HepG2 (cell line): ENCODE data around the gene COG1. TPM values are rescaled to one million over a fixed set of nuclear protein-coding genes. Genes with fewer than 3 reads are reported as not detected.

Experiments used
- ATF6 ChIP-seq: sonication (generic); formaldehyde crosslinking; conservative IDR thresholded peaks from 2 replicates; pipeline ENCODE4 v1.4.0; 2020; ENCODE audit warnings: missing genetic modification reagents
- CENPX ChIP-seq: sonication (generic); formaldehyde crosslinking; IDR thresholded peaks from 2 replicates; pipeline ENCODE4 v1.9.0; 2021; ENCODE audit warnings: mild to moderate bottlenecking, missing genetic modification reagents, moderate library complexity
- CREB1 ChIP-seq, 2 experiments: fragments of 450-650 bp in 1 of 2; IDR thresholded peaks; 2 replicates each; pipeline ENCODE4 v1.6.1; 2016 to 2017; ENCODE audit warnings: control low read depth in 1 of 2, mild to moderate bottlenecking in 1 of 2, missing compliant biosample characterization in 1 of 2, missing genetic modification characterization in 1 of 2
- CSRNP1 ChIP-seq: sonication (generic); formaldehyde crosslinking; IDR thresholded peaks from 2 replicates; pipeline ENCODE4 v1.8.1; 2023; ENCODE audit warnings: mild to moderate bottlenecking, missing genetic modification reagents
- FOSL2 ChIP-seq: sonication (generic); formaldehyde crosslinking; IDR thresholded peaks from 2 replicates; pipeline ENCODE4 v1.4.0; 2020; ENCODE audit warnings: missing genetic modification reagents
- FOXA3 ChIP-seq: IDR thresholded peaks from 2 replicates; pipeline ENCODE4 v1.6.1; 2016; ENCODE audit warnings: missing genetic modification reagents, missing compliant biosample characterization
- HNRNPUL1 ChIP-seq: fragments of 200-400 bp; formaldehyde crosslinking; IDR thresholded peaks from 2 replicates; pipeline ENCODE4 v1.6.1; 2017; ENCODE audit warnings: low read depth, mild to moderate bottlenecking, low read length, moderate library complexity
- ISL2 ChIP-seq: sonication (generic); formaldehyde crosslinking; IDR thresholded peaks from 2 replicates; pipeline ENCODE4 v1.5.0; 2020; ENCODE audit warnings: missing genetic modification reagents
- MLX ChIP-seq: IDR thresholded peaks from 2 replicates; pipeline ENCODE4 v1.6.1; 2016
- NPAS2 ChIP-seq: sonication (generic); formaldehyde crosslinking; IDR thresholded peaks from 2 replicates; pipeline ENCODE4 v1.8.0; 2022; ENCODE audit warnings: mild to moderate bottlenecking, missing genetic modification reagents, borderline replicate concordance
- PATZ1 ChIP-seq: sonication (generic); formaldehyde crosslinking; IDR thresholded peaks from 2 replicates; pipeline ENCODE4 v1.4.0; 2020; ENCODE audit warnings: missing genetic modification reagents
- RFXANK ChIP-seq: IDR thresholded peaks from 2 replicates; pipeline ENCODE4 v1.6.1; 2016
- SMYD3 ChIP-seq: sonication (generic); formaldehyde crosslinking; IDR thresholded peaks from 2 replicates; pipeline ENCODE4 v1.8.1; 2023; ENCODE audit warnings: mild to moderate bottlenecking, missing genetic modification reagents
- TARDBP ChIP-seq: sonication (generic); formaldehyde crosslinking; IDR thresholded peaks from 2 replicates; pipeline ENCODE4 v1.8.0; 2022; ENCODE audit warnings: mild to moderate bottlenecking, missing genetic modification reagents
- ZKSCAN5 ChIP-seq: sonication (generic); formaldehyde crosslinking; IDR thresholded peaks from 2 replicates; pipeline ENCODE4 v1.5.1; 2020; ENCODE audit warnings: mild to moderate bottlenecking, missing genetic modification reagents
- ZNF263 ChIP-seq: sonication (generic); formaldehyde crosslinking; IDR thresholded peaks from 2 replicates; pipeline ENCODE4 v1.4.0; 2020; ENCODE audit warnings: missing genetic modification reagents
- ZNF329 ChIP-seq: sonication (generic); formaldehyde crosslinking; IDR thresholded peaks from 2 replicates; pipeline ENCODE4 v1.9.0; 2021; ENCODE audit warnings: low read depth, mild to moderate bottlenecking, missing genetic modification reagents
- ZNF451 ChIP-seq: sonication (generic); formaldehyde crosslinking; IDR thresholded peaks from 2 replicates; pipeline ENCODE4 v1.5.0; 2020; ENCODE audit warnings: mild to moderate bottlenecking, missing genetic modification reagents
- ZNF879 ChIP-seq: sonication (generic); formaldehyde crosslinking; IDR thresholded peaks from 2 replicates; pipeline ENCODE4 v1.8.1; 2023; ENCODE audit warnings: missing genetic modification reagents
- polyA plus RNA-seq, 8 experiments: library from polyadenylated mRNA; depleted of rRNA in 3 of 8; stranded (reverse) in 7 of 8; unstranded in 1 of 8; fragments of >200 nt; fragmentation: Illumina TruSeq in 4 of 8; extraction: Trizol in 4 of 8; gene quantifications; 2 replicates each; pipeline versions ENCODE4 v1.2.1 to v1.2.3, GENCODE V29; 2011 to 2016; ENCODE audit warnings: low read depth in 4 of 8, missing spikeins in 1 of 8, mixed read lengths in 1 of 8; ENCODE audit not compliant: insufficient read depth in 1 of 8
- total RNA-seq, 5 experiments: library from RNA; depleted of rRNA; stranded (reverse); fragments of >200 nt; fragmentation: Illumina TruSeq; extraction: Trizol; gene quantifications; 2 replicates each; pipeline ENCODE4 v1.2.3, GENCODE V29; 2016; ENCODE audit warnings: low read depth in 1 of 5
- TF ChIP-seq, protein P1 (sequence below): IDR thresholded peaks from 2 replicates; pipeline ENCODE4 v1.6.1; 2016; ENCODE audit warnings: missing compliant biosample characterization, missing genetic modification reagents, borderline replicate concordance
- TF ChIP-seq, protein P2 (sequence below): sonication (generic); formaldehyde crosslinking; IDR thresholded peaks from 2 replicates; pipeline ENCODE4 v1.5.1; 2020; ENCODE audit warnings: missing genetic modification reagents, mild to moderate bottlenecking, borderline replicate concordance

The COG1 gene
- total and polyA plus RNA-seq, 2 of the 13 experiments (the other 11 are each of a cell fraction or from before 2014, with no cell fraction given), result 36.6 to 39.7 TPM

DNA sequence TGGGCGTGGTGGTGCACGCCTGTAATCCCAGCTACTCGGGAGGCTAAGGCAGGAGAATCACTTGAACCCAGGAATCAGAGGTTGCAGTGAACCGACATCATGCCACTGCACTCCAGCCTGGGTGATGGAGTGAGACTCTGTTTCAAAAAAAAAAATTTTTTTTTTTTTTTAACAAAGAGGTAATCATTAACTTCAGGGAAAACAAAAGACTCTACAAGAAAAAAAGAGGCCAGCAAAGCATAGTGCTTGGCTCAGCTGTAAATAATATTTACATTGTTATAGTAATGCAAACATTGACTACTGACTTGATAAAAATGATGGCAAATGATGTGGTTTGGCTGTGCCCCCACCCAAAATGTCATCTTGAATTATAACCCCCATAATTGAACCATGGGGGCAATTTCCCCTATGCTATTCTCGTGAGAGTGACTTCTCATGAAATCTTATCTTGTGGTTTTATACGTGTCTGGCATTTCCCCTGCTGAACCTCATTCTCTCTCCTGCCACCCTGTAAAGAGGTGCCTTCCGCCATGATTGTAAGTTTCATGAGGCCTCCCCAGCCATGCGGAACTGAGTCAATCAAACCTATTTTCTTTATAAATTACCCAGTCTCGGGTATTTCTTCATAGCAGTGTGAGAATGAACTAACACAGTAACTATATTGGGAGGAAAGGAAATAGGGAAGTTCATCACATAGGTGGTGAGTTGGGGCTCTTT, 40.8 kb upstream of the COG1 start (continued):
- TF ChIP-seq NPAS2 (no peak), ISL2 (CRISPR knock-in tag) (peak; percentile 31; the same call in 1 of the 2 replicates), ZNF329 (CRISPR knock-in tag) (no peak), ZKSCAN5 (CRISPR knock-in tag) (no peak), CSRNP1 (CRISPR knock-in tag) (no peak), TARDBP (no peak), ZNF879 (no peak), ATF6 (CRISPR knock-in tag) (no peak), MLX (CRISPR knock-in tag) (no peak), CREB1 (IDR thresholded peaks at IDR 0.05) (no peak), CREB1 (CRISPR knock-in tag; IDR thresholded peaks at IDR 0.05) (no peak), SMYD3 (no peak), ZNF451 (CRISPR knock-in tag) (no peak), FOXA3 (CRISPR knock-in tag) (peak; percentile 70), FOSL2 (no peak), CENPX (CRISPR knock-in tag) (no peak), ZNF263 (CRISPR knock-in tag) (no peak), PATZ1 (peak; percentile 62; the same call in 1 of the 2 replicates), HNRNPUL1 (peak; percentile 71; the same call in 1 of the 2 replicates), RFXANK (no peak)
- TF ChIP-seq, protein P1, sequence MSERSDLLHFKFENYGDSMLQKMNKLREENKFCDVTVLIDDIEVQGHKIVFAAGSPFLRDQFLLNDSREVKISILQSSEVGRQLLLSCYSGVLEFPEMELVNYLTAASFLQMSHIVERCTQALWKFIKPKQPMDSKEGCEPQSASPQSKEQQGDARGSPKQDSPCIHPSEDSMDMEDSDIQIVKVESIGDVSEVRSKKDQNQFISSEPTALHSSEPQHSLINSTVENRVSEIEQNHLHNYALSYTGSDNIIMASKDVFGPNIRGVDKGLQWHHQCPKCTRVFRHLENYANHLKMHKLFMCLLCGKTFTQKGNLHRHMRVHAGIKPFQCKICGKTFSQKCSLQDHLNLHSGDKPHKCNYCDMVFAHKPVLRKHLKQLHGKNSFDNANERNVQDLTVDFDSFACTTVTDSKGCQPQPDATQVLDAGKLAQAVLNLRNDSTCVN (CRISPR knock-in tag), result no peak
- TF ChIP-seq, protein P2, sequence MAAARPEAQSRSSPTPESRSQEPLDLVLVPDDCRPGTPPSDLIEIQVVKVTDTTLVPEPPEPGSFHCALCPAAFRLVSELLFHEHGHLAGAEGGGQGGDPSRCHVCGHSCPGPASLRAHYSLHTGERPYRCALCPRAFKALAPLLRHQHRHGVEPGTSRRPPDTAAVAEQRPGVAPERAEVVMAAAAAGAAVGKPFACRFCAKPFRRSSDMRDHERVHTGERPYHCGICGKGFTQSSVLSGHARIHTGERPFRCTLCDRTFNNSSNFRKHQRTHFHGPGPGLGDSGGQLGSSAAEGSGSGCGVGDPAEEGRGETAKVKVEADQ (CRISPR knock-in tag), result no peak
